SK-N-MC (cell line): ENCODE data around the gene C11orf21.

ENCODE experiments used
- DNase-seq: peaks from one replicate; pipeline ENCODE4 v3.0.0-alpha.2; 2011; ENCODE audit warnings: low read depth, low spot score
- H3K27ac ChIP-seq: fragments of 200-600 bp; sonication (generic); 2 replicates; pipeline ENCODE4 v1.5.1; 2016; ENCODE audit warnings: mixed run types
- H3K36me3 ChIP-seq: fragments of 200-600 bp; sonication (generic); 2 replicates; pipeline ENCODE4 v1.6.1; 2017; ENCODE audit warnings: antibody characterized with exemption, low read length, mixed read lengths; ENCODE audit not compliant: insufficient read depth
- H3K4me3 ChIP-seq: fragments of 200-600 bp; sonication (generic); 2 replicates; pipeline ENCODE4 v1.5.1; 2016
- H3K9ac ChIP-seq: fragments of 200-600 bp; sonication (generic); 2 replicates; pipeline ENCODE4 v1.8.0; 2017; ENCODE audit warnings: mixed run types, mixed read lengths; ENCODE audit not compliant: insufficient read length
- H3K9me3 ChIP-seq: fragments of 200-600 bp; sonication (generic); 2 replicates; pipeline ENCODE4 v1.6.1; 2017; ENCODE audit warnings: low read depth, mild to moderate bottlenecking, antibody characterized with exemption, low read length, moderate library complexity, mixed read lengths
- EZH2 ChIP-seq: fragments of 200-600 bp; sonication (generic); IDR thresholded peaks from one replicate; pipeline ENCODE4 v1.6.1; 2017; ENCODE audit warnings: antibody characterized with exemption
- FOXP2 ChIP-seq: optimal IDR thresholded peaks from 2 replicates; pipeline ENCODE3; 2011; ENCODE audit warnings: mild to moderate bottlenecking, moderate library complexity; ENCODE audit not compliant: insufficient read depth; ENCODE audit errors: extremely low read length, control extremely low read depth
- POLR2AphosphoS5 ChIP-seq: IDR thresholded peaks from 2 replicates; pipeline ENCODE4 v1.6.1; 2012; ENCODE audit warnings: mild to moderate bottlenecking, low read depth, low read length, borderline replicate concordance

The C11orf21 gene

DNA sequence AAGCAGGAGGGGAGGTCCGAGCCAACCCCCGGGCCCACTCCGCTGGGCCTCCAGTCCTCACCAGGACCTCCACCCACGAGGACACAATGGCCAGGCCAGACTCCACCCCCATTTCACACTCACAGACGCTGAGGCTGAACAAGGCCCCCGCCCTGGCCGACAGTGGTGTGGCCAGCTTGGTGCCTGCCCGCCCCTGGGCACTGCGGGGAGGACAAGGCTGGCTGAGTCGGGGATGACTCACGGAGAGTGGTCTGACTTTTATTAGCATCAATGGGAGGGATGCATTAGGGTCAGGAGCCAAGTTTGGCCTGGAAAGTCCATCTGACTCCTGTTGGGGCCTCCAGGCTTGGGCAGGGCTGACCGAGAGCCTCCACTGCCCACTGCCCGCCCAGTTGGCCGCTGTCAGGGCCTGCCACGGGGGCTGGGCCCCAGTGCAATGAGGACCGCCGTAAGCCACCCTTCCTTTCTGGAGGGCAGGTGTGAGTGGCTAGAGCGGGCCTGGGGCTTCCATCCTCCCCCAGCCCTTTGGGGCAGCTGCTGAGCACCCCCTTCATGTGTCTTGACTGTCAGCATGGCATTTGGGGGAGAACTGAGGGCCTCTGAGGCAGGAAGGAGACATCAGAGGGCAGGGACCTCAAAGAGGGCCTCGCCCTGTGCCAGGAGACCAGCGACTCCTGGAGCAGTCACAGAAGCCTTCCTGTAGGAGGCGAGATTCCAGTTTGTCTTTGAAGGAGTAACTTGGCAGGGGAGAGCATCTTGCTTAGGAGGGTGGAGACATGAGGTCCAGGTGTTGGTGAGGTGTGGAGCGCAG is 10.7 kb upstream of the C11orf21 start:
- Histone ChIP-seq H3K9me3 (no peaks in the 10 kb centered on the region), H3K4me3 (no peak overlapping the region), H3K27ac (no peak overlapping the region), H3K9ac (no peak overlapping the region), H3K36me3 (no peaks in the 10 kb centered on the region)
- no peak for DNase-seq
- TF ChIP-seq EZH2, result no peak
- no peak for TF ChIP-seq FOXP2
- no peak for TF ChIP-seq POLR2AphosphoS5

DNA sequence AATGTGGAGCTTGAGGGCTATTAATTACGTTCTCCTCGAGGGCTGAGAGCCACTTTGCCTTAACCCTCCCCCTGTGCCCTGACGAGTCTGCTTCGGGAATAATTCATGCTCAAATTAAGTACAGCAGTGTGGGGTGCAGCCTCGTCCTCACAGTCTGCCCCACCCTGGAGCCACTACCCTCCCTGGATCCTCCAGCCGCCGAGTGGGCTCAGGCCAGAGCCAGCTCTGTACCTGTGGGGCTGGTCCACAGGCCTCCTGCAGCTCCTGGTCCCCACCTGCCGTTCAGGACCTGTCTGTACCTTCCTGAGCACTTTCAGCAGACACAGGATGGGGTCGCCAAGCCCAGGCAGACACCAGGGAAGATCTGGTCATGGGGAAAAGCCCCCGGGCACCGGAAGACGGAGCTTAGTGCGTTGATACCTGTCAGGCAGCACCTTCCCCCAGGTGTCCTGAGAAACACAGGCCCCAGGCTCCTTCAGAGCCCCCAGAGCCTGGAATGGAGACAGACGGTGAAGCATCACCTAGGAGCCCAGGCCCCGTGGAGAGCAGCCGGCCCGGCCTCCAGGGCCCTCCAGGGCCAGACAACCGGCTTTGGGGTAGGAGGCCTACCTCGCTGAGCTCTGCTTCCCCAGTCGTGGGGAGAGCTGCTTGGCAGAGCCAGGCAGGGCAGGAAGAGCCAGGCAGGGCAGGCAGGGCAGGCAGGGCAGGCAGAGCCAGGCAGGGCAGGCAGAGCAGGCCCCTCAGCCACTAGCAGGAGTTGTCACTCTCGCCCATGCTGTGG is 9.8 kb upstream of the C11orf21 start:
- no peak for TF ChIP-seq POLR2AphosphoS5
- TF ChIP-seq EZH2, result no peak
- TF ChIP-seq FOXP2, result no peak
- Histone ChIP-seq H3K36me3 (no peaks in the 10 kb centered on the region), H3K9ac (no peak overlapping the region), H3K4me3 (no peak overlapping the region), H3K27ac (no peak overlapping the region), H3K9me3 (no peaks in the 10 kb centered on the region)
- DNase-seq, result no peak

DNA sequence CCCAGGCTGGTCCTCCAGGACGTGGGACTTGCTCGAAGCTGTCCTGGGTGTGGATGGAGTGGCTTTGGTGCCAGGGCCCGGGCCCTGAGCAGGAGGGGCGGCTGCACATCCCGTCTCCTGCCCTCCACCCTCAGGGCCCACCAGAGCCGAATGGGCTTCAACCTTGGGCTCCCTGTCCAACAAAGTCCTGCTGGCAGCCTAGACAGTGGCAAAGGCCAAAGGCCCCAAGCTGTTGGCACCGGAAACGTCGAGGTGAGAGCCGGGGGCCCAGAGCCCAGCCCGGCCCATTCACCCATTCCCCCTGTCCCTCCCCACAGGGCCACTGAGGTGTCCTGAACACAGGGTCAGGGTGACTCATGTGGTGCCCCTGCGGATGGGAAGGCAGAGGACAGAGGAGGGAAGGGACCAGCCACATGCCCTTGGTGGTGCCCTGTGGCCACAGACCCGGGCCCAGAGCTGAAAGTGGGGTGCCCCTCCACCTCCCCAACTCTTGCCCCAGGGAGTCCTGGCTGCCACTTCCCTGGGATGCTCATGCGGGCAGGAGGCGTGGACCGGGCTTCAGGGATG is 9.2 kb upstream of the C11orf21 start:
- DNase-seq, result no peak
- Histone ChIP-seq H3K36me3 (no peaks in the 10 kb centered on the region), H3K4me3 (no peak overlapping the region), H3K27ac (no peak overlapping the region), H3K9me3 (no peaks in the 10 kb centered on the region), H3K9ac (no peak overlapping the region)
- TF ChIP-seq EZH2 (no peak), FOXP2 (no peak), POLR2AphosphoS5 (no peak)

DNA sequence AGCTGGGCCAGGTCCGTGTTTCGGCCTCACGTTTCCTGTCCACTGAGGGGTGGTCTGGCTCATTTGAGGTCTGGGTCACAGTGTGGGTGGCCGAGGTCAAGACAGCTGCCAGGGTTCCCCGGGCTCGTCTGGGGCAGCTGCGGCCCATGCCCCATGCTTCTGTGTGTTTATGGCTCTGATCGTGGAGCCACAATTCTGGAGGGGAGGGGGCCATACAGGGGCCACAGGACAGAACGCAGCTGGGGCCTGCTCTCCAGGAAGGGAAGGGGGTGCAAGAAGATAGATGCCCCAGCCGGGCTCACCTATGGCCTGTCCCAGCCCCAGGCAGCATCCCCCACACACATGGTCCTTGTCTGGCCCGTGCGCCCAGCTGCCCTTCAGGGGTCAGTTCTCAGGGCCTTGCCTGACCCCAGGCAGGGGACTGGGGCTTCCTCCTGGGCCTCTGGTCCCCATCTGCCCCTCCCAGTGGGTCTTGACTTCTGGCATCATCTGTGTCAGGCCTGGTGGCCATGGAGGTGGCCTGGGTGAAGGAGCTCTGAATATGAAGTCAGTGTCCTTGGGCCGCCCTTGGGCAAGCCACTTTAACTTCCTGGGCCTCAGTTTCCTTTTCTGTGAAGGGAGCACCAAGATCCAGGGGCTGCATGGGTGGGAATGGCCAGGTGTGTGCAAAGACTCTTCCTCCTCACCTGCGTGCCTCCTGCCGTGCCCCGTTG is 8.5 kb upstream of the C11orf21 start:
- no peak overlapping the region for H3K27ac ChIP-seq
- no peak for DNase-seq
- TF ChIP-seq POLR2AphosphoS5 (no peak), FOXP2 (no peak), EZH2 (no peak)

DNA sequence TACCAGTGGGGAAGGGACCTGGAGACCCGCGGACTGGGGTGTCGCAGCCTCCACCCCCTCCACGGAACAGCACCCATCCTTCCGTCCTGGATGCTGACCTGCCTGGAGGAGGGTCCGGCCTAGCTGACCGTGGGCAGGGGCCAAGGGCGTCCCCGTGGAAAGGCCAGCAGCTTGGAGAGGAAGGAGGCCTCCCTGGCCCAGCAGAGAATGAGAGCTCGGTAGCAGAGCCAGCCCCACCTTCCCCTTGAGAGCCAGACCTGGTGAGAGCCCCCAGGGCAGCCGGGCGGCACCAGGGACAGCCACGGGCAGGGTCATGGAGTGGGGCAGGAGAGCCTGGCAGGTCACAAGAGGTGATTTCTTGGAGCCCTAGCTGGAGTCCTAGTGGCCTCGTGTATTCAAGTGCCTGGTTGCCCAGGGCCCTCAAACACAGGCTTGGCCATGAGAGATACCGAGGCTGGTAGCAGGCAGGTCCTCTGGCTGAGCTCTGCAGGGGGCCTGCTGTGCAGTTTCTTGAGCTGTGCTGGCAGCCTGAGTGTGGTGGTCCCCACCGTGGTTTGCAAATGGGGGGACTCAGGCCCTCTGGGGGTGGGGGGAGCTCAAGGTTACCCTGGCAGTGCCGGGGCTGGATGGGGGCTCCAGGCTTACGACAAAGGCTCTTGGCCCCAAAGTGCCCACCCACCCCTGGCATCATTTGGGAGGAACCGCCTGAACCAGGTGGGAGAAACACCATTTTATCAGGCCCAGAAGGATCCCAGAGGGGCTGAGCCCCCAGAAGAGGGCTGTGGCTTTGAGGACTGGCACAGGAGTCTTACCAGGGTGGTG is 7.7 kb upstream of the C11orf21 start:
- H3K36me3 ChIP-seq, result no peaks in the 10 kb centered on the region
- no peak for DNase-seq
- H3K27ac ChIP-seq, result no peak overlapping the region
- no peak overlapping the region for H3K4me3 ChIP-seq
- H3K9ac ChIP-seq, result no peak overlapping the region
- no peaks in the 10 kb centered on the region for H3K9me3 ChIP-seq
- TF ChIP-seq POLR2AphosphoS5, result no peak
- no peak for TF ChIP-seq FOXP2
- TF ChIP-seq EZH2, result no peak

More for the DNA sequence above, 8.5 kb upstream of the C11orf21 start:
- H3K36me3 ChIP-seq, result no peaks in the 10 kb centered on the region
- H3K9me3 ChIP-seq, result no peaks in the 10 kb centered on the region
- H3K9ac ChIP-seq, result no peak overlapping the region
- H3K4me3 ChIP-seq, result no peak overlapping the region

DNA sequence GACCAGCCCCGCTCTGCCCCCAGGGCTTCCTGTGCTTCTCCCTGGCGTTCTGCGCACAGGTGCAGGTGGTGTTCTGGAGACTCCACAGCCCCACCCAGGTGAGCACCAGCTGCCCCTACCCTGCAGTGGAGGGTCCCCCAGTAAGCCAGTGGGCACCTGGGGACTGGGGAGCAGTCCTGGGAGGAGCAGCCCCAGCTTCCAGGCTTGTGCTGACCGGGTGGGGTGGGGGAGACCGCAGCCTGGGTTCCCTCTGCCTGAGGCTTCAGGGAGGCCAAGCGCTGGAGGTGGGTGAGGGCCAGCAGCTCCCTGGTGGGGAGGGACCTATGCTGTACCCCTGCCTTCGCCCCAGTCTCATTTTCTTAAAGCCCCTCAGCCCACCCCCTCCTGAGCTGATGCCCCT is 7.0 kb upstream of the C11orf21 start:
- no peak for DNase-seq
- H3K27ac ChIP-seq, result no peak overlapping the region
- no peak for TF ChIP-seq POLR2AphosphoS5
- TF ChIP-seq FOXP2, result no peak
- TF ChIP-seq EZH2, result no peak

DNA sequence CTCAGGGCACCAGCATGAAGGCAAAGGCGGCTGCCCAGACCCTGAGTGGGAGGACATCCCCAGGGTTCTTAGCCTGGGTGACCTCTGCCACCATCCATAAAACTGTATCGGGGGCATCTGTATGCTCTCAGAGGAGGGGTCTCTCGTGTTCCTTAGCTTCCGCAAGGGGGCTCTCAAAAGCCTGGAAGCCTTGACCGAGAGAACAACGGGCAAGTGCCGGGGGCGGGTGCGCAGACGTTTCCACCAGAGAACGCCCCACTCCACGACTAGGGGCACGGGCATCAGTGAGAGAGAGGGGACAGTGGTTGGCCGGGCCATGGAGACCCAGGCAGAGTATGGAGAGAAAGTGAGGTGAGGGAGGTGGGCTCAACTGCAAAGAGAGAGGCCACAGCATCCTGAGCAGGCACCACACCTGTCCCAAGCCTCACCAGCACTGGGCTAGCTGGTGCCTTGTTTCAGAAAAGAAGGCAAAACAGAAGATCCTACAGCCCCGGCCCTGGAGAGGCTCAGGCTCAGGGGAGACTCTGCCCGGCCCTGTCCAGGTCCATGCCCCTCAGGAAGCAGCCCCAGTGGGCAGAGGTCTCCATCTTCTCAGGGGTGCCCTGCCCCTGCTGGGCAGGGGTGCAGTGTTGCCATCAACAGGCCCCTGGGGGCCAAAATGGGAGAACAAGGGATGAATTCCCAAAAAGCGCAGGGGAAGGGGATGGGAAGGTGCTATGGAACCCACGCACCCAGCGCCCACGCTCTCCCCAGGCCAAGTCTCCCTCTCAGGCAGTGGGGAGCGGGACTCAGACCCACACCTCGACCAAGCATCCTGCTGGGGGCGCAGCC is 6.0 kb upstream of the C11orf21 start:
- no peak overlapping the region for H3K4me3 ChIP-seq
- no peaks in the 10 kb centered on the region for H3K9me3 ChIP-seq
- peak overlapping the region; percentile 71 for H3K27ac ChIP-seq
- H3K36me3 ChIP-seq, result no peaks in the 10 kb centered on the region
- TF ChIP-seq FOXP2, result no peak
- no peak for TF ChIP-seq POLR2AphosphoS5
- no peak for TF ChIP-seq EZH2
- DNase-seq, result no peak
- no peak overlapping the region for H3K9ac ChIP-seq

More for the DNA sequence above, 7.0 kb upstream of the C11orf21 start:
- no peak overlapping the region for H3K9ac ChIP-seq
- no peaks in the 10 kb centered on the region for H3K36me3 ChIP-seq
- no peaks in the 10 kb centered on the region for H3K9me3 ChIP-seq
- no peak overlapping the region for H3K4me3 ChIP-seq
